Measurements from ENCODE around the gene LARP4. TPM values are rescaled to one million over a fixed set of nuclear protein-coding genes. Genes with fewer than 3 reads are reported as not detected.

Gene LARP4
- total RNA-seq, 1 experiment from 2014 or later: 35.1 TPM

GRCh38 chr12:50514526-50515276, 114.0 kb downstream of the LARP4 start:
- no peak for DNase-seq
- no peak overlapping the region for H3K4me2 ChIP-seq (ENCODE audit: low read length)
- no TSS peak for BruUV-seq (replicated peaks)
- no peaks in the 10 kb centered on the region for H3K9me3 ChIP-seq (ENCODE audit: low read length)
- no peak overlapping the region for H3K9ac ChIP-seq (ENCODE audit: low read length)
- H2AFZ ChIP-seq (ENCODE audit: low read length): no peak overlapping the region
- H3K36me3 ChIP-seq (ENCODE audit: low read depth, low read length): peaks cover 4% of the 10 kb centered on the region; the same call in 1 of the 2 replicates
- no peak for ATAC-seq
- no peaks in the 10 kb centered on the region for H3K27me3 ChIP-seq (ENCODE audit: low read length)
- no peak overlapping the region for H3K27ac ChIP-seq (ENCODE audit: low read length)
- H3K4me1 ChIP-seq (ENCODE audit: insufficient read depth, low read length): peaks cover 7% of the 10 kb centered on the region
- intact Hi-C loops (cut with micrococcal nuclease): no loop called here
- H4K20me1 ChIP-seq (ENCODE audit: low read length): 0 out of 2 replicates have a peak, but pooled peaks cover 3% of the 10 kb centered on the region
- TF ChIP-seq, protein P1, sequence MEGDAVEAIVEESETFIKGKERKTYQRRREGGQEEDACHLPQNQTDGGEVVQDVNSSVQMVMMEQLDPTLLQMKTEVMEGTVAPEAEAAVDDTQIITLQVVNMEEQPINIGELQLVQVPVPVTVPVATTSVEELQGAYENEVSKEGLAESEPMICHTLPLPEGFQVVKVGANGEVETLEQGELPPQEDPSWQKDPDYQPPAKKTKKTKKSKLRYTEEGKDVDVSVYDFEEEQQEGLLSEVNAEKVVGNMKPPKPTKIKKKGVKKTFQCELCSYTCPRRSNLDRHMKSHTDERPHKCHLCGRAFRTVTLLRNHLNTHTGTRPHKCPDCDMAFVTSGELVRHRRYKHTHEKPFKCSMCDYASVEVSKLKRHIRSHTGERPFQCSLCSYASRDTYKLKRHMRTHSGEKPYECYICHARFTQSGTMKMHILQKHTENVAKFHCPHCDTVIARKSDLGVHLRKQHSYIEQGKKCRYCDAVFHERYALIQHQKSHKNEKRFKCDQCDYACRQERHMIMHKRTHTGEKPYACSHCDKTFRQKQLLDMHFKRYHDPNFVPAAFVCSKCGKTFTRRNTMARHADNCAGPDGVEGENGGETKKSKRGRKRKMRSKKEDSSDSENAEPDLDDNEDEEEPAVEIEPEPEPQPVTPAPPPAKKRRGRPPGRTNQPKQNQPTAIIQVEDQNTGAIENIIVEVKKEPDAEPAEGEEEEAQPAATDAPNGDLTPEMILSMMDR (conservative IDR thresholded peaks at IDR 0.05; ENCODE audit: low read depth, low read length): no peak
- no peak for TF ChIP-seq EZH2phosphoT487 (IDR thresholded peaks at IDR 0.05; ENCODE audit: borderline replicate concordance, low read length)
- TF ChIP-seq EZH2 (IDR thresholded peaks at IDR 0.05; ENCODE audit: low read length, unreplicated experiment): no peak
- H3K79me2 ChIP-seq (ENCODE audit: low read length): peaks cover 98% of the 10 kb centered on the region
- no peaks in the 10 kb centered on the region for H3F3A ChIP-seq (ENCODE audit: low read length, unreplicated experiment)
- H3K9me2 ChIP-seq (replicated peaks; ENCODE audit: low read length): no peaks in the 10 kb centered on the region
- no peak overlapping the region for H3K4me3 ChIP-seq (ENCODE audit: low read length)
- POLR2A ChIA-PET (ENCODE audit: unreplicated experiment): no interaction called here
- CTCF ChIA-PET: no interaction called here

DNA sequence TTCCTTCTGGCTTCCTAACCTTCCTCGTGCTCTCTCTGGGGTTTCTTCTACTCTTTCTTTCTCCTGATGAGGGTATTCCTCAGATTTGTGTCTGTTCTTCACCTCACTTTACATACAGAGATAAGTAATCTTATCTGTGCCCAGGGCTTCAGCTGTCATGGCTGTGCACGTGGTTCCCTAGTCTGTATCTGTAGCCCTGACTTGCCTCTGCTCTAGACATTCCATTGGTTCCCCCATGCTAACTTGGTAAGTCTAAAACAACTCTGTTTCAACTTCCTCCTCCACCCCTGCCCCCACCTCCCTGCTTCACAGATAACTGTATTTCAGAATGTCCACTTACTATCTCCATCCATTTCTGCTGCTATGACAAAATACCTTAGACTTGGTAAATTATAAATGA, 114.9 kb downstream of the LARP4 start:
- DNase-seq: no peak
- intact Hi-C loops (cut with micrococcal nuclease): no loop called here
- no peaks in the 10 kb centered on the region; the same call in 1 of the 2 replicates for H3K4me1 ChIP-seq (ENCODE audit: insufficient read depth, low read length)
- ChIA-PET CTCF (no interaction called here), POLR2A (ENCODE audit: unreplicated experiment) (no interaction called here)
- no peaks in the 10 kb centered on the region for H4K20me1 ChIP-seq (ENCODE audit: low read length)
- no peaks in the 10 kb centered on the region for H3K27me3 ChIP-seq (ENCODE audit: low read length)
- H2AFZ ChIP-seq (ENCODE audit: low read length): no peak overlapping the region
- TF ChIP-seq, protein P1 (conservative IDR thresholded peaks at IDR 0.05; ENCODE audit: low read depth, low read length): no peak
- TF ChIP-seq EZH2 (IDR thresholded peaks at IDR 0.05; ENCODE audit: low read length, unreplicated experiment): no peak
- TF ChIP-seq EZH2phosphoT487 (IDR thresholded peaks at IDR 0.05; ENCODE audit: borderline replicate concordance, low read length): no peak
- peaks cover 4% of the 10 kb centered on the region; the same call in 1 of the 2 replicates for H3K36me3 ChIP-seq (ENCODE audit: low read depth, low read length)
- BruUV-seq (replicated peaks): no TSS peak
- H3K4me3 ChIP-seq (ENCODE audit: low read length): no peak overlapping the region
- H3K9me3 ChIP-seq (ENCODE audit: low read length): no peaks in the 10 kb centered on the region
- no peak overlapping the region for H3K27ac ChIP-seq (ENCODE audit: low read length)
- H3K4me2 ChIP-seq (ENCODE audit: low read length): no peak overlapping the region
- H3K9me2 ChIP-seq (replicated peaks; ENCODE audit: low read length): no peaks in the 10 kb centered on the region
- no peaks in the 10 kb centered on the region for H3F3A ChIP-seq (ENCODE audit: low read length, unreplicated experiment)
- no peak for ATAC-seq
- H3K79me2 ChIP-seq (ENCODE audit: low read length): peaks cover 98% of the 10 kb centered on the region
- no peak overlapping the region for H3K9ac ChIP-seq (ENCODE audit: low read length)

GRCh38 chr12:50517421-50518048, 116.8 kb downstream of the LARP4 start:
- ATAC-seq (peak; percentile 50), DNase-seq (no peak)
- no TSS peak for BruUV-seq (replicated peaks)
- Histone ChIP-seq H2AFZ (ENCODE audit: low read length) (no peak overlapping the region), H3F3A (ENCODE audit: low read length, unreplicated experiment) (no peaks in the 10 kb centered on the region), H3K27ac (ENCODE audit: low read length) (no peak overlapping the region; the same call in 1 of the 2 replicates), H3K4me2 (ENCODE audit: low read length) (no peak overlapping the region), H3K79me2 (ENCODE audit: low read length) (peaks cover 97% of the 10 kb centered on the region), H3K9me3 (ENCODE audit: low read length) (no peaks in the 10 kb centered on the region), H3K9me2 (replicated peaks; ENCODE audit: low read length) (no peaks in the 10 kb centered on the region), H3K36me3 (ENCODE audit: low read depth, low read length) (peaks cover 8% of the 10 kb centered on the region), H4K20me1 (ENCODE audit: low read length) (no peaks in the 10 kb centered on the region), H3K4me3 (ENCODE audit: low read length) (no peak overlapping the region), H3K9ac (ENCODE audit: low read length) (no peak overlapping the region), H3K27me3 (ENCODE audit: low read length) (no peaks in the 10 kb centered on the region), H3K4me1 (ENCODE audit: insufficient read depth, low read length) (no peaks in the 10 kb centered on the region; the same call in 1 of the 2 replicates)
- no peak for TF ChIP-seq EZH2phosphoT487 (IDR thresholded peaks at IDR 0.05; ENCODE audit: borderline replicate concordance, low read length)
- TF ChIP-seq EZH2 (IDR thresholded peaks at IDR 0.05; ENCODE audit: low read length, unreplicated experiment): no peak
- TF ChIP-seq, protein P1 (conservative IDR thresholded peaks at IDR 0.05; ENCODE audit: low read depth, low read length): no peak
- CTCF ChIA-PET: no interaction called here
- intact Hi-C loops (cut with micrococcal nuclease): no loop called here
- POLR2A ChIA-PET (ENCODE audit: unreplicated experiment): no interaction called here

Measured in PC-3 (cell line).